AG09309 (cell line): Measurements from ENCODE around the gene NLRP3.

ENCODE experiments used
- DNase-seq: peaks from one replicate; pipeline ENCODE4 v3.0.0-alpha.2; 2010; ENCODE audit warnings: low read depth
- H3K4me3 ChIP-seq: 2 replicates; pipeline ENCODE4 v1.5.1; 2011; ENCODE audit warnings: mild to moderate bottlenecking, low read depth, low read length, moderate library complexity; ENCODE audit not compliant: control insufficient read depth
- TF ChIP-seq, protein P1 (sequence below): IDR thresholded peaks from 2 replicates; pipeline ENCODE4 v1.5.1; 2011; ENCODE audit warnings: mild to moderate bottlenecking, low read depth, low read length, inconsistent platforms; ENCODE audit not compliant: insufficient read depth, control insufficient read depth; ENCODE audit errors: missing control alignments

Gene NLRP3

DNA sequence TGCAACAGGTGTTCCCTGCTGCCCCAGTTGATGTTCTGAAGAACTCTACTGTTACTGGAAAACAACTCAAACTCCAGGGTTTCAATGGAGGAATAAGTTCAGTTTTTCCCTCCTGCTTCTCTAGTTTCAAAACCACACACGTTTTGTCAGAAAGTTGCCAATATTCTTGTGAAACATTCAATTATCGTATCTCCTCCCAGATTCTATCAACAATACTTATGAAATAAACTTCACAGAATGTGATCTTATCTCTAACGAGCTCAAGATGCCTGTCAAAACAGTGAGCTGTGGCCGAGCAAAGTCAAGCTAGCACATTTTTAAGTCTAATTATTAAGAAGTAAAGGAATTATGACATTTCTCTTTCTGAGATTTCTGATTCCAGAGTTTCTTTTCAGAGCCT is 37.3 kb downstream of the NLRP3 start:
- DNase-seq: no peak
- TF ChIP-seq, protein P1, sequence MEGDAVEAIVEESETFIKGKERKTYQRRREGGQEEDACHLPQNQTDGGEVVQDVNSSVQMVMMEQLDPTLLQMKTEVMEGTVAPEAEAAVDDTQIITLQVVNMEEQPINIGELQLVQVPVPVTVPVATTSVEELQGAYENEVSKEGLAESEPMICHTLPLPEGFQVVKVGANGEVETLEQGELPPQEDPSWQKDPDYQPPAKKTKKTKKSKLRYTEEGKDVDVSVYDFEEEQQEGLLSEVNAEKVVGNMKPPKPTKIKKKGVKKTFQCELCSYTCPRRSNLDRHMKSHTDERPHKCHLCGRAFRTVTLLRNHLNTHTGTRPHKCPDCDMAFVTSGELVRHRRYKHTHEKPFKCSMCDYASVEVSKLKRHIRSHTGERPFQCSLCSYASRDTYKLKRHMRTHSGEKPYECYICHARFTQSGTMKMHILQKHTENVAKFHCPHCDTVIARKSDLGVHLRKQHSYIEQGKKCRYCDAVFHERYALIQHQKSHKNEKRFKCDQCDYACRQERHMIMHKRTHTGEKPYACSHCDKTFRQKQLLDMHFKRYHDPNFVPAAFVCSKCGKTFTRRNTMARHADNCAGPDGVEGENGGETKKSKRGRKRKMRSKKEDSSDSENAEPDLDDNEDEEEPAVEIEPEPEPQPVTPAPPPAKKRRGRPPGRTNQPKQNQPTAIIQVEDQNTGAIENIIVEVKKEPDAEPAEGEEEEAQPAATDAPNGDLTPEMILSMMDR: no peak
- H3K4me3 ChIP-seq: no peak overlapping the region

DNA sequence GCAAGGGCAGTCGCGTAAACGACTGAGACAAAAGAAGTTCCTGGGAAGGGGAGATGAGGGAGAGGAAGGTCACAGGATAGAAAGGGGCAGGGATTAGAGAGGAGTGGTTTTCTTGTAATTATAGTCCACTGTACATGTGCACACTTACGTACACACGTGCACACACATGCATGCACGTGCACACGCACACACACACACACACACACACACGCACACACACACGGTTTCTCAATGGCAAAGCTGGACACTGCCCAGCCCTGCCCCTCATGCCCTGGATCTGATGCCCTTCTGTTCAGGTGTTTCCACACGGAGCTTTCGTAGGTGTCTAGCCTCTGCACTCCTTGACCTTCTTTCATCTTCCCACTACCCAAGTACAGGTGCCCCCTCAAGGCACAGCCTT is 38.0 kb downstream of the NLRP3 start:
- TF ChIP-seq, protein P1: no peak
- H3K4me3 ChIP-seq: no peak overlapping the region
- DNase-seq: no peak

DNA sequence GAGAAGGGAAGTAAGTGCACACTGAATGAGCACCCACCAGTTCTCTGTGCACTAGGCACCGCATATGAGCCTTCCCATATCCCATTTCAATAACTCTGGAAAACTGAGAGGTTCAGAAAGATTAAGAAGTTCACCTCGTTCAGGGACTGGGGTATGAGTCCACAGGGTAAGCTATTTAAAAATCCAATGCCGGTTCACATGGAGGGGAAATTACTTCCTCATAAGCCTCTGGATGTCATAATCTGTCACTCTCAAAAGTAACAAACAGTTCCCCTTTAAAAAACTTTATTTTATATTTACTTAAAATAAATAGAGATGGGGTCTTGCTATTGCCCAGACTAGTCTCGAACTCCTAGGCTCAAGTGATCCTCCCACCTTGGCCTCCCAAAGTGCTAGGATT is 40.0 kb downstream of the NLRP3 start:
- DNase-seq: no peak

DNA sequence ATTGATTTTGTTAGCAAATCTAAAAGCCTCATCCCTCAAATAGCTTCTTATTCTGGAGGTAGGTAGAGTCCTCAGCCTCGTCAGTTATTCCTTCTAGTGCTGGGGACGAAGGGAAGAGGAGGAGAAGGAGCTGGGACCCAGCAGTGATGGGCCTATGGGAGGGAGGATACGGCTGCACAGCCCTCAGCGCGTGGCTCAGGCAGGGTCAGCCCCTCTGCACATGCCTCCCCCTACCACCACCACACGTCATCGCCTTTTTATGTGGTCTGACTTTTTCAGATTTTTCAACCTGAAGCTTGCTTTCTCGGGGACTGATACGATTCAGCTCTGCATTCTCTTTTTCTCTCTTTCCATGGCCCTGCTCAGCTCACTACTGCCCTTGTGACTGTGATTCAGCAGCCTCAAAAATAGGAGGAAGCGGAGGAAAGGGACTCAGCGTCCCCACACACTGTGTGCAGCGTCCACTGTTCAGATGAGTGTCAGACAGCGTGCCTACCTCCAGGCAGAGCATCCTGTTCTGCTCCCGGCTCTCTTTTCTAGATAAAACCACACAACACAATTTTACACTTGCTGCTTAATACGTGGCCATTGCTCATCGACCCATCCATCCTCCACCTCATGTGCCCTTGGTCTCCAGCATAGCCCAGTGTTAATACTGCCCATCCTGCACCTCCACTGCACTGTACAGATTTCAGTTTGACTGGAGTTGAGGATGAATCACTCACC is 41.1 kb downstream of the NLRP3 start:
- TF ChIP-seq, protein P1: no peak
- DNase-seq: no peak
- no peak overlapping the region for H3K4me3 ChIP-seq

More for the DNA sequence above, 40.0 kb downstream of the NLRP3 start:
- TF ChIP-seq, protein P1: no peak
- H3K4me3 ChIP-seq: no peak overlapping the region

DNA sequence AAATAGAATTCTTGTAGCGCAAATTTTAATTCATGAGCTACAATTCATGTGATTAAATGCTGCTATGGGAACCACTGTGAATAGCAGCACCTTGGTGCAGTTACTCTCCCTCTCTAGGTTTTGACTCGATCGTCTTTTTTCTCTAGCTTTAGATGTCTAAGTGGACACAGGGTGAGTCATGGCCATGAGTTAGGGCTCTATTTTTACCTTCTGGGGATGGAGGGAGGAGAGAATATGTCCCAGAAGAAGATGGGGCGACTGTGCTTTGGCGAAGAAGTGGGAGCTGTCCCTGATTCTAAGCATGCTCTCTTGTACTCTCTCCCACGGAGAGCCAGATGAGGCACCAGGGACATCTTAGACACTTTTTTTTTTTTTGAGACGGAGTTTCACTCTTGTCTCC is 43.5 kb downstream of the NLRP3 start:
- TF ChIP-seq, protein P1: no peak
- H3K4me3 ChIP-seq: no peak overlapping the region
- DNase-seq: no peak

DNA sequence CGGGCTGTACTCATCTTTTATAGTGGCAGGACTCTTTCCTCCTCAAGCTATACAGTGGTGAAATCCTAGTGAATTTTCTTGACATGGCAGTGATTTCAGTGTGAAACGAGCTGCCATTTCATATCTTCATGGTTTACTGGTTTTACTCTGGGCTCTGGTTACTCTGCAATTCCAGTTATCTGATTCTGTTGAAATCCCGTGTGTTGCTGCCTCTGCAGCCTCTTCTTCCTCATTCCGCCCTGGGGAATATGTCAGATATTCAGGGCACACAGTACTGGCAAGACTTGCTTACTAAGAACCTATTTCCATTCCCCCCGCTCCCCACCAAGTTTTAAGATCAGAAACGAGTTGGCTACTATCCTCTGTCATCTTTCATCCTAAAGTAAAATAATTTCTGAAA is 49.8 kb downstream of the NLRP3 start:
- DNase-seq: no peak
- TF ChIP-seq, protein P1: no peak
- H3K4me3 ChIP-seq: no peak overlapping the region
